Ovary (tissue), 9 donors: Measurements from ENCODE around the gene CFAP65. TPM values are rescaled to one million over a fixed set of nuclear protein-coding genes. Genes with fewer than 3 reads are reported as not detected.

Experiments
- DNase-seq, 5 donors: peaks; one replicate each; pipeline ENCODE4 v3.0.0-alpha.2; 2019 to 2020
- H3K27ac ChIP-seq, 2 donors: fragments of 200-600 bp; one replicate each; pipeline versions ENCODE4 v1.5.1 to v1.8.0; 2019 to 2022
- H3K27me3 ChIP-seq: fragments of 200-600 bp; one replicate; pipeline ENCODE4 v1.8.0; 2022
- H3K36me3 ChIP-seq: fragments of 200-600 bp; sonication (generic); one replicate; pipeline ENCODE4 v1.5.1; 2019
- H3K4me1 ChIP-seq: one replicate; pipeline ENCODE4 v1.8.1; 2013; ENCODE audit warnings: mild to moderate bottlenecking, moderate library complexity; ENCODE audit not compliant: insufficient read depth
- H3K4me3 ChIP-seq: fragments of 200-600 bp; sonication (generic); one replicate; pipeline ENCODE4 v1.5.1; 2017
- H3K9me3 ChIP-seq, 2 donors: fragments of 200-600 bp in 1 of 2; sonication (generic) in 1 of 2; one replicate each; pipeline versions ENCODE4 v1.5.1 to v1.8.1; 2013 to 2019; ENCODE audit warnings: mild to moderate bottlenecking in 1 of 2, moderate library complexity in 1 of 2
- CTCF ChIP-seq, 3 donors: fragments of 450-650 bp in 2 of 3; fragments of 200-600 bp in 1 of 3; IDR thresholded peaks; one replicate each; pipeline versions ENCODE4 v1.5.1 to v1.8.0; 2016 to 2022; ENCODE audit warnings: antibody characterized with exemption in 3 of 3, mild to moderate bottlenecking in 1 of 3
- EP300 ChIP-seq: sonication (generic); formaldehyde crosslinking; IDR thresholded peaks from one replicate; pipeline ENCODE4 v1.6.1; 2017; ENCODE audit warnings: antibody characterized with exemption
- POLR2A ChIP-seq: fragments of 450-650 bp; IDR thresholded peaks from one replicate; pipeline ENCODE4 v1.6.1; 2017; ENCODE audit warnings: antibody characterized with exemption, mild to moderate bottlenecking, moderate library complexity
- WGBS, 3 donors: extraction: QIAGEN DNeasy Blood & Tissue Kit in 1 of 3; methylation state at CpG; one replicate each; pipeline versions ENCODE4 v1.1.5 to v1.1.7; 2013 to 2017; 5-methylcytosine and 5-hydroxymethylcytosine counted together
- intact Hi-C, 4 donors: fragments of 100-400 bp; cut with DNase I; formaldehyde crosslinking; loops; one replicate each; pipeline versions ENCODE4 v1.11.0 to v1.15.1; 2022 to 2023
- polyA plus RNA-seq, 2 donors: library from polyadenylated mRNA; stranded (reverse); fragments of 200-250 nt in 1 of 2; fragments of 350-450 nt in 1 of 2; fragmentation: Illumina TruSeq in 1 of 2; extraction: RNeasy Lipid Tissue Mini Kit (QIAGEN cat#74804) in 1 of 2; gene quantifications; one replicate each; pipeline ENCODE4 v1.2.3, GENCODE V29; 2013 to 2014
- total RNA-seq, 7 donors: library from RNA; depleted of rRNA in 2 of 7; stranded (reverse); fragments of >200 nt in 2 of 7; fragmentation: NEBNext Ultra II Directional in 3 of 7; extraction: Animal tissue kit (Norgen Biotek cat#: 25700) in 3 of 7; gene quantifications; one replicate each; pipeline versions ENCODE4 v1.1.0 to v1.2.4, GENCODE V29; 2016 to 2023
- donor health status: DM: no; HTN: no; CAD: no; lungs with moderate emphysema.
- donor health status: DM: no; HTN: no; CAD: no.
- donor health status: Bipolar disorder and iron deficiency.
- donor health status: DM: yes; HTN: yes; CAD: no.
- donor health status: DM: no; HTN: no; CAD: no.
- donor health status: DM: yes; HTN: yes; CAD: no.

The CFAP65 gene
- total and polyA plus RNA-seq, 9 donors, result 0.04 to 19.6 (median 0.90) TPM; not detected in 3

GRCh38 chr2:218995561-218995960 is 45.8 kb downstream of the CFAP65 start:
- H3K27me3 ChIP-seq, result peaks cover 7% of the 10 kb centered on the region
- intact Hi-C loops, result loop anchor here in 1 of 4 donors (10.0 kb wide), 1 partner anchor 159 kb away; no protein-coding TSS in a partner anchor

GRCh38 chr2:218993345-218994315 is 47.7 kb downstream of the CFAP65 start, which contains the start of gene CRYBA2:
CRYBA2 (minus strand) TSS chr2:218993422; CDS start chr2:218993176, 246 bp downstream.
- no peaks in the 10 kb centered on the region for H3K9me3 ChIP-seq
- 1% methylated on average over 76 to 88 of the region's 88 CpGs for WGBS, 3 donors
- TF ChIP-seq POLR2A (no peak), CTCF (IDR thresholded peaks at IDR 0.05) (no peak), EP300 (no peak)
- no peak for DNase-seq
- no peak within 1 kb of the TSS for H3K4me3 ChIP-seq
- intact Hi-C loops, result loop anchor here in 1 of 4 donors (10.0 kb wide), 1 partner anchor 161 kb away; no protein-coding TSS in a partner anchor
- no peak within 1 kb of the TSS for H3K27ac ChIP-seq
- peaks cover 7% of the 10 kb centered on the region for H3K27me3 ChIP-seq
- no peaks in the 10 kb centered on the region for H3K36me3 ChIP-seq
- peaks cover 2% of the 10 kb centered on the region for H3K4me1 ChIP-seq

More at GRCh38 chr2:218995561-218995960, 45.8 kb downstream of the CFAP65 start:
- DNase-seq, result no peak
- TF ChIP-seq POLR2A (no peak), EP300 (no peak), CTCF (IDR thresholded peaks at IDR 0.05) (no peak)
- 15 to 29% (median 22%) methylated on average over 8 of the region's 8 CpGs for WGBS, 3 donors
- H3K4me1 ChIP-seq, result peaks cover 2% of the 10 kb centered on the region
- no peaks in the 10 kb centered on the region for H3K36me3 ChIP-seq
- H3K4me3 ChIP-seq, result no peak overlapping the region
- H3K27ac ChIP-seq, result no peak overlapping the region
- H3K9me3 ChIP-seq, result no peaks in the 10 kb centered on the region

GRCh38 chr2:218992703-218993344 is 48.5 kb downstream of the CFAP65 start:
- intact Hi-C loops, result loop anchor here in 1 of 4 donors (10.0 kb wide), 1 partner anchor 162 kb away; no protein-coding TSS in a partner anchor
- TF ChIP-seq EP300 (no peak), CTCF (IDR thresholded peaks at IDR 0.05) (no peak), POLR2A (no peak)
- 1 to 2% (median 2%) methylated on average over 39 to 44 of the region's 44 CpGs for WGBS, 3 donors
- H3K9me3 ChIP-seq, result no peaks in the 10 kb centered on the region
- H3K36me3 ChIP-seq, result no peaks in the 10 kb centered on the region
- H3K4me3 ChIP-seq, result no peak overlapping the region
- no peak overlapping the region for H3K27ac ChIP-seq
- no peak for DNase-seq
- H3K4me1 ChIP-seq, result peaks cover 2% of the 10 kb centered on the region
- H3K27me3 ChIP-seq, result peaks cover 13% of the 10 kb centered on the region

GRCh38 chr2:218992196-218992595 is 49.1 kb downstream of the CFAP65 start:
- no peaks in the 10 kb centered on the region for H3K36me3 ChIP-seq
- no peak overlapping the region for H3K4me3 ChIP-seq
- intact Hi-C loops, result loop anchor here in 1 of 4 donors (10.0 kb wide), 1 partner anchor 163 kb away; no protein-coding TSS in a partner anchor
- H3K9me3 ChIP-seq, result no peaks in the 10 kb centered on the region
- H3K27ac ChIP-seq, result no peak overlapping the region
- peaks cover 14% of the 10 kb centered on the region for H3K27me3 ChIP-seq
- peaks cover 2% of the 10 kb centered on the region for H3K4me1 ChIP-seq
- no peak for TF ChIP-seq EP300
- no peak for TF ChIP-seq POLR2A
- TF ChIP-seq CTCF (IDR thresholded peaks at IDR 0.05), result no peak
- 9 to 11% (median 9%) methylated on average over 7 of the region's 7 CpGs for WGBS, 3 donors
- DNase-seq, result no peak
